ENCODE measurements around the gene ABHD6. TPM values are rescaled to one million over a fixed set of nuclear protein-coding genes. Genes with fewer than 3 reads are reported as not detected.

Gene ABHD6
- total RNA-seq, 1 experiment from 2014 or later: 5.7 TPM

DNA sequence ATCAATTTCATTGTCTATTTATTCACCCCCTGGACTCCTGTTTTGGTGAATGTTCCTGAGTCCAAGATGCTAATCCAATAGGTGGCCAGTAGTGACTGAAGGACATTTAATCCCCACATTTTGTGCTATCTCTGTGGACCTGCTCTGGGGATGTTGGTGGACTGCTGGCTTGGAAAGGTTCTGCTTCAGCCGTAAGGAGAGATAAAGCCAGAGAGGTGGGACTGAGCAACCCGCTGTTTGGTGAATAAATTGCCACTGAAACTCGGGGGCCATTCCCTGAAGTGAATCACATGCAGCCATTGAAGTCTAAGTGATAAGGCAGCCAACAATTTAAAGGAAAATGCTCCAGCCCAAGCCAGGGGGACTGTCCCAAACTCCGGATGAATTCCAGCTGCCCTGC, 1.6 kb upstream of the ABHD6 start:
- H3K27me3 Mint-ChIP-seq (ENCODE audit: unreplicated experiment): peaks cover 20% of the 10 kb centered on the region
- no peak for DNase-seq
- H3K9me3 Mint-ChIP-seq (ENCODE audit: low read depth, unreplicated experiment): no peaks in the 10 kb centered on the region
- BruUV-seq (replicated peaks): no TSS peak
- no peak overlapping the region for H3K4me3 Mint-ChIP-seq (ENCODE audit: low read depth, unreplicated experiment)
- peaks cover 24% of the 10 kb centered on the region for H3K36me3 Mint-ChIP-seq (ENCODE audit: insufficient read depth, unreplicated experiment)
- peaks cover 8% of the 10 kb centered on the region for H3K4me1 Mint-ChIP-seq (ENCODE audit: low read depth, unreplicated experiment)
- TF ChIP-seq, protein P1, sequence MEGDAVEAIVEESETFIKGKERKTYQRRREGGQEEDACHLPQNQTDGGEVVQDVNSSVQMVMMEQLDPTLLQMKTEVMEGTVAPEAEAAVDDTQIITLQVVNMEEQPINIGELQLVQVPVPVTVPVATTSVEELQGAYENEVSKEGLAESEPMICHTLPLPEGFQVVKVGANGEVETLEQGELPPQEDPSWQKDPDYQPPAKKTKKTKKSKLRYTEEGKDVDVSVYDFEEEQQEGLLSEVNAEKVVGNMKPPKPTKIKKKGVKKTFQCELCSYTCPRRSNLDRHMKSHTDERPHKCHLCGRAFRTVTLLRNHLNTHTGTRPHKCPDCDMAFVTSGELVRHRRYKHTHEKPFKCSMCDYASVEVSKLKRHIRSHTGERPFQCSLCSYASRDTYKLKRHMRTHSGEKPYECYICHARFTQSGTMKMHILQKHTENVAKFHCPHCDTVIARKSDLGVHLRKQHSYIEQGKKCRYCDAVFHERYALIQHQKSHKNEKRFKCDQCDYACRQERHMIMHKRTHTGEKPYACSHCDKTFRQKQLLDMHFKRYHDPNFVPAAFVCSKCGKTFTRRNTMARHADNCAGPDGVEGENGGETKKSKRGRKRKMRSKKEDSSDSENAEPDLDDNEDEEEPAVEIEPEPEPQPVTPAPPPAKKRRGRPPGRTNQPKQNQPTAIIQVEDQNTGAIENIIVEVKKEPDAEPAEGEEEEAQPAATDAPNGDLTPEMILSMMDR (IDR thresholded peaks at IDR 0.05; ENCODE audit: unreplicated experiment): no peak
- intact Hi-C loops (cut with micrococcal nuclease; ENCODE audit: unreplicated experiment): no loop called here
- CTCF ChIA-PET: interaction anchor here (0.6 kb wide), 1 partner anchor 71 kb away, joined by 3 read pairs; no protein-coding TSS in a partner anchor
- H3K27ac Mint-ChIP-seq (ENCODE audit: unreplicated experiment): no peak overlapping the region

DNA sequence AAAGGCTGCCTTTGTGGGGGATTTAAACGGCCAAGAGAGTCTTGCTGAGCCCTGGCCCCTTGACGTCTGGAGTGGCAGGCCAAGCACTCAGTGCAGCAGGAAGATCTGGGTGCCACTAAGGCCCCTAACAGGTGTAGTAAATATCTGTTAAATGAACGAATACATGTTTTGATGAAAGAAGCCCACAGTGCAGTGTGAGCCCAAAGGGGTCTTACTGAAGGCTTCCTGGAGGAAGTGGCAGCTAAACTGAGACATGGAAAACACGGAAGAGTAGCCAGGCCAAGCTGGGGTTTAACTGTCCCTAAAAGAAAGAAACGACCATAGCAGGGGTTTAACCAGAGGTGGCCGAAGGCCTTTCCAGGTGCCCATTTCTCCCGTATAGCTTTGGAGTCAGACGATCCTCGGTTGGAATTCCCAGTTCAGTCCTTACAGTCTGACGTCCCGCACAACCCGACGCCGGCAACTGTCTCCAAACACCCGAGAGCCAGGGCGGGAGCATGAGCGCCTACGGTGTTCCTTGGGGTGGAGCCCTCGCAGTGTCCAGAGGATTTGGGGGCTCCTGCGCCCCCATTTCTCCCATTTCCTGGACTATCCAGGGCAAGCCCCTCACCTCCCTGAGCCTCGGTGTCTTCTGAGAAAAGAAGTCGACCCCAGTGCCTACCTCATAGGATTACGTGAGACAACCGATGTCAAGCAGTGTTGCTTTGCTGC, 910 bp upstream of the ABHD6 start:
- TF ChIP-seq, protein P1 (IDR thresholded peaks at IDR 0.05; ENCODE audit: unreplicated experiment): no peak
- Mint-ChIP-seq H3K27ac (ENCODE audit: unreplicated experiment) (no peak overlapping the region), H3K27me3 (ENCODE audit: unreplicated experiment) (peaks cover 13% of the 10 kb centered on the region), H3K36me3 (ENCODE audit: insufficient read depth, unreplicated experiment) (peaks cover 24% of the 10 kb centered on the region), H3K9me3 (ENCODE audit: low read depth, unreplicated experiment) (no peaks in the 10 kb centered on the region), H3K4me3 (ENCODE audit: low read depth, unreplicated experiment) (peak overlapping the region; percentile 77), H3K4me1 (ENCODE audit: low read depth, unreplicated experiment) (peaks cover 8% of the 10 kb centered on the region)
- CTCF ChIA-PET: interaction anchor here (0.6 kb wide), 1 partner anchor 70 kb away, joined by 3 read pairs; no protein-coding TSS in a partner anchor
- intact Hi-C loops (cut with micrococcal nuclease; ENCODE audit: unreplicated experiment): no loop called here
- BruUV-seq (replicated peaks): no TSS peak
- no peak for DNase-seq

DNA sequence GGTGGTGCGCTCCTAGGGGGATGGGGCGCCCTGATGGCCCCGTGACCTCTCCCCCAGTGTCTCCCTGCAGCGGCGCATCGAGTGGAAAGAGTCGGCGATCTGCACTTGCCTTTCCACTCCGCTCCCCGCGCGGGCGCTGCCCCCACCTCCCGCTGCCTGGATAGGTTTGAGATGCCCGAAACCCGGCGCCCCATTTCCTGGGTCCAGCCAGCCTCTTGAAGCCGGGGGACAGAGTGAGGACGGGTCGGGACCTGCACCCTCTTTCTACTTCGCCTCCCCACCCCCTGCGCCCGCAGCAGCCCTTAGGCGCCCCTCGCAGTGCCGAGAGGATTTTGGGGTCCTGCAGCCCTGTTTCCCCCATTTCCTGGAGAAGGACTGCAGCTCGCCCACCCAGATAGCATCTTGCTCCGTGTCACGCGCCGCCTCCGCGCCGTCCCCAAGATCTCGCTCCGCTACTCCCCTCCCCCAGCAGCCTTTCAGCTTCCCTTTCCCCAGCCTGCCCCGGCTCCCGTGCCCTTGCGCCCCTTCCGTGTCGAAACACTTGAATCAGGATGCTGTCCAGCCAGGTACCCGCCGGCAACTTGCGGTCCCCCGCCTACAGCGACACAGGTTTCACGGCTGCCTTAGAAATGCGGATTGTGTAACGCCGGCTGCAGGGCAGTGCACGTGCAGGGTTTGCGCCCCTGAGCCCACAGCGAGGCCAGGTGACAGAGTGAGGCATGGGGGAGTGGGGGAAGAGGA, 519 bp downstream of the ABHD6 start:
- TSS peak; percentile 44 for BruUV-seq (replicated peaks)
- intact Hi-C loops (cut with micrococcal nuclease; ENCODE audit: unreplicated experiment): no loop called here
- peaks cover 8% of the 10 kb centered on the region for H3K4me1 Mint-ChIP-seq (ENCODE audit: low read depth, unreplicated experiment)
- H3K4me3 Mint-ChIP-seq (ENCODE audit: low read depth, unreplicated experiment): peak overlapping the region; percentile 77
- H3K36me3 Mint-ChIP-seq (ENCODE audit: insufficient read depth, unreplicated experiment): peaks cover 24% of the 10 kb centered on the region
- no peaks in the 10 kb centered on the region for H3K27me3 Mint-ChIP-seq (ENCODE audit: unreplicated experiment)
- H3K9me3 Mint-ChIP-seq (ENCODE audit: low read depth, unreplicated experiment): no peaks in the 10 kb centered on the region
- CTCF ChIA-PET: interaction anchor here (0.6 to 1.0 kb wide), 4 partner anchors 13 to 142 kb away, joined by 3 to 10 read pairs (median 3); no protein-coding TSS in a partner anchor
- DNase-seq: peak; percentile 38
- TF ChIP-seq, protein P1 (IDR thresholded peaks at IDR 0.05; ENCODE audit: unreplicated experiment): no peak
- no peak overlapping the region for H3K27ac Mint-ChIP-seq (ENCODE audit: unreplicated experiment)

DNA sequence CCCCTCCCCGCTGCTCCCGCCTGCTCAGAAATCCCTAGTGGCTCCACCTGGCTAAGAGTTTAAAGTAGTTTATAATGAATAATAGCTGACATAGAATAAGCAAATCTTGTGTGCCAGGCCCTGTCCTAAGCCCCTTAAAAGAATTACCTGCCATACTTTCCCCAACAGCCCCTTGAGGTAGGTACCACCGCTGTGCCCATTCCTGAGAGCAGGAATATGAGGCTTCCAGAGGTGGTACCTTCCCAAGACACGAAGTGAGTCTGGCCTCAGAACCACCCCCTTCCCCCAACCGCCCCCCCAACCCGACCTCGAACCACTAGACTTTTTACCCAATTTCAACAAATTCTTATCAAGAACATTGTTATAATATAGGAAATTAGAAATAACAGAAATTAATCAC, 1.2 kb downstream of the ABHD6 start:
- Mint-ChIP-seq H3K4me1 (ENCODE audit: low read depth, unreplicated experiment) (peaks cover 8% of the 10 kb centered on the region), H3K27me3 (ENCODE audit: unreplicated experiment) (no peaks in the 10 kb centered on the region), H3K4me3 (ENCODE audit: low read depth, unreplicated experiment) (peak overlapping the region; percentile 77), H3K27ac (ENCODE audit: unreplicated experiment) (no peak overlapping the region), H3K9me3 (ENCODE audit: low read depth, unreplicated experiment) (no peaks in the 10 kb centered on the region), H3K36me3 (ENCODE audit: insufficient read depth, unreplicated experiment) (peaks cover 24% of the 10 kb centered on the region)
- DNase-seq: no peak
- no TSS peak for BruUV-seq (replicated peaks)
- CTCF ChIA-PET: no interaction called here
- TF ChIP-seq, protein P1 (IDR thresholded peaks at IDR 0.05; ENCODE audit: unreplicated experiment): no peak
- intact Hi-C loops (cut with micrococcal nuclease; ENCODE audit: unreplicated experiment): no loop called here

Data from Calu3 (cell line).